GM21367 (cell line): ENCODE results near the gene ANKRD12.
"Not testable (repeated sequence)": the region's sequence is repeated elsewhere in the genome, so short reads cannot be mapped to it uniquely, and the experiment has no call there.

Source experiments
- ATAC-seq: cut with Tn5 transposase; IDR thresholded peaks from one replicate; pipeline ENCODE4 v1.9.1; 2021; ENCODE audit not compliant: unreplicated experiment

Gene ANKRD12

GRCh38 chr18:9226463-9226862 lies 89.9 kb downstream of the ANKRD12 start:
- no peak for ATAC-seq

GRCh38 chr18:9231852-9232486 lies 95.4 kb downstream of the ANKRD12 start:
- no peak for ATAC-seq

DNA sequence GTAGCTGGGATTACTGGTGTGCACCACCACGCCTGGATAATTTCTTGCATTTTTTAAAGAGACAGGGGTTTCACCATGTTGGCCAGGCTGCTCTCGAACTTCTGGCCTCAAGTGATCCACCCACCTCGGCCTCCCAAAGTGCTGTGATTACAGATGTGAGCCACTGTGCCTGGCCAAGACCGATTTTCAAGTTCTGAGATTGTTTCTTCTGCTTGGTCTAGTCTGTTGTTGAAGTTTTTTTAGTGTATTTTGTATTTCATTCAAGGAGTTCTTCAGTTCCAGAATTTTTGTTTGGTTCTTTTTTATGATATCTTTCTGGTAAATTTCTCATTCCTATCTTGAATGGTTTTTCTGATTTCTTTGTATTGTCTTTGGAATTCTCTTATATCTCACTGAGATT lies 96.4 kb downstream of the ANKRD12 start:
- no peak for ATAC-seq

DNA sequence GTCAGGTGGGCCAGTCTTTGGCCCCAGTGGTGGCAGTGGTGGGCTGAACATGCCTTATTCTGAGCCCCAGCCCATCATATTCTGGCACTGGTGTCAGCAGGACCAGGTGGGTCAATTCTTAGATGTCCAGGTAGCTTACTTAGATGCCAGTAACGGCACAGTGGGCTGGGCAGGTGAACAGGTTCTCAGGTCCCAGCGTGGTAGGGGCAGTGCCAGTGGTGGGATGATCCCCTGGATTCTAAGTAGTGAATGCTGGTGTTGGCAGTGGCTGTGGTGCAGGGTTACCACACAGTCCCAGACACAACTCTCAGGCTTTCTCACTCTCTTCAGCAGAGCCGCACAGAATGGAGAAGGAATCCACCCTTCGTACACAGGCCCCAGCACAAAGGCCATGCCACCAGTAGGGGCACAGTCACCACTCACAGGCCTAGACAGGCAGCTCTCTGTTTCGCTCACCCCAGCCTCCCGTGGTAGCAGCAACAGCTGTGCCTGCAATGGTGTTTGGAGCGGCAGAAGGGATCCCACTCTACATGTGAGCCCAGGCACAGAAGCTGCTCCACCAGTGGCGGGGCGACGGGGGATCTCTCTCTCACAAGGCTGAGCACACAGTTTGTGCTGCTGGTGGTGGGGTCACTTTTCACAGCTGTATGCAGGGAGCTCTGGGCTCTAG lies 97.3 kb downstream of the ANKRD12 start:
- no peak for ATAC-seq

DNA sequence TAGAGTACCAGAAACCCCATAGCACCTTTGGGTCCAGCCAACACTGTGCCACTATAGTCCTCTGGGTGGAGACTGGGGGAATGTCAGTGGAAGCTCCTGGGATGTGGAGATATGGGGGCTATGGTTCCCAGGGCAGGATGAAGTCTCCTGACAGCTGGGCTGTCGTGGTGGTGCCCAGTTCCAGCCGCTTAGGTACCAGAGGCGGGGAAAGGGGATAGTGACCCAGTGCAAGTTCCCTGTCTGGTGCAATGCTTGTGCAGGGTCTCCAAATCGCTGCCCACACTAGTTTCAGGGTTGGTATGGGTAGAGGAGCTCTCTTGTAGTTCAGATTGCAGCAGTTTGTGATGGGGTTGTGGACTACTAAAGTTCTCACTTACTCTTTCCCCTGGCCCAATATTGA lies 97.9 kb downstream of the ANKRD12 start:
- ATAC-seq, result no peak

GRCh38 chr18:9237981-9238380 lies 101.4 kb downstream of the ANKRD12 start:
- no peak for ATAC-seq

- no peak for ATAC-seq
Observed at GRCh38 chr18:9239720-9240119, 103.1 kb downstream of the ANKRD12 start.

DNA sequence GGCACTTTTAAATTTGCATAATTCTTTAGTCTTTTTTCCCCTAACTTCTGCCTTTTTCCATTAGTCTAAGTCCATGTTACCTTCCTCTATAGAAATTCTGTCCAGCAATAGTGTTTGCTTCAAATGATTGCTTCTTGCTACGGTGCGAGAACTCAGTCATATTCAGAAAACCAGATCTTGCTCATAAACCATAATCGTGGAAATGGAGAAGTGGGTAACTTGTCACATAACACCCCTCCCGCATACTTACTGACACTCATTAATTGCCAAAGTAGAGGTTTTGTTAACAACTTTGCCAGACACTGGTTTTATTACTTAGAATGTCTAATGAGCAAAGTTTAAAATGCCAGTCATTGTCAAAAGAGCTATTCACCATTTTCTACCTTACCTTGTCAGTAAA lies 103.7 kb downstream of the ANKRD12 start:
- no peak for ATAC-seq

DNA sequence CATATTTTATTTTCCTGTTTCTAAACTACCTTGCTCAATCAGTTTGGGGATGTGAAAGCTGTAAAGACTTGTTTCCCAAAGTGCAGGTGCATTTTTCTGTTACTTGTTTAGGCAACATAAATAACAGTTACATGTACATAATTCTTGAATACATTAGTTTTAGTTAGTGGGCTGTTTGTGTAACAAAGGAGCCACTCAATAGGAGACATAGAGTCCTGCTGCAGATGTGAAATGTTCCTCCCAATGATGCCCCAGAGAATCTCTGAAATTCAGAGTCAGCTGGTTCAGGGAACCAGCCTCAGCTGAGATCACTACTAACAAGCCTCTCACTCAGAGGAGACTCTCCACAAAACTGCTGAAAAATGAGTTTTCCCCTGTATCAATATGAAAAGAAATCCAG lies 106.4 kb downstream of the ANKRD12 start:
- no peak for ATAC-seq

GRCh38 chr18:9244376-9244775 lies 107.8 kb downstream of the ANKRD12 start:
- ATAC-seq, result no peak

- no peak for ATAC-seq
Observed at GRCh38 chr18:9248661-9249060, 112.1 kb downstream of the ANKRD12 start.

GRCh38 chr18:9249254-9249653 lies 112.7 kb downstream of the ANKRD12 start:
- ATAC-seq, result no peak

GRCh38 chr18:9259173-9259572 lies 122.6 kb downstream of the ANKRD12 start:
- ATAC-seq, result no peak

GRCh38 chr18:9260388-9261380 lies 124.1 kb downstream of the ANKRD12 start:
- ATAC-seq, result no peak

DNA sequence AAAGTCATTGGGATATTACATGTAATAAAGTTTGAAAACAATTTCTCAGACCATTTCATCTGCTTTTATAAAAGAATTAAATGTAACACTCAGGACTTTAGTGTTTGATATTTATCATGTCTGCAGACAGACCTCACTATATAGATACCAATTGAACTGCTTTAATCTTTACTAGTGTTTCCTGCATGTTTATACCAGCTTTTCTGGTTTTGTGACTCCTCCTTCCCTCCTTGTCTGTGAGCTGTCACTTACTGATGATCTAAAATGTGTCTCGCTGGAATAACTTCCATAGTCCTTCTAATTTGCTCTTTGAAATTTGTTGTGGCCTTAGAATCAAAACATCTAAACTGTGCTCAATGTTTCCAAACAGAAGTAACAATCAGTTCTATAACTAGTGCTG lies 126.7 kb downstream of the ANKRD12 start:
- ATAC-seq, result no peak

DNA sequence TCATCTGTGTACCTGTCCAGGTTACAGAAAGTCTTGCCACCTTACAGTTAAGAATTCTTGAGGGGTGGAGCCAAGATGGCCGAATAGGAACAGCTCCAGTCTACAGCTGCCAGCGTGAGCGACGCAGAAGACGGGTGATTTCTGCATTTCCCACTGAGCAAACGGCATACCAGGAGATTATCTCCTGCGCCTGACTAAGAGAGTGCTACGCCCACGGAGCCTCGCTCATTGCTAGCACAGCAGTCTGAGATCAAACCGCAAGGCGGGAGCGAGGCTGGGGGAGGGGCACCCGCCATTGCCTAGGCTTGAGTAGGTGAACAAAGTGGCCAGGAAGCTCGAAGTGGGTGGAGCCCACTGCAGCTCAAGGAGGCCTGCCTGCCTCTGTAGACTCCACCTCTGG lies 128.2 kb downstream of the ANKRD12 start:
- not testable (repeated sequence) for ATAC-seq

DNA sequence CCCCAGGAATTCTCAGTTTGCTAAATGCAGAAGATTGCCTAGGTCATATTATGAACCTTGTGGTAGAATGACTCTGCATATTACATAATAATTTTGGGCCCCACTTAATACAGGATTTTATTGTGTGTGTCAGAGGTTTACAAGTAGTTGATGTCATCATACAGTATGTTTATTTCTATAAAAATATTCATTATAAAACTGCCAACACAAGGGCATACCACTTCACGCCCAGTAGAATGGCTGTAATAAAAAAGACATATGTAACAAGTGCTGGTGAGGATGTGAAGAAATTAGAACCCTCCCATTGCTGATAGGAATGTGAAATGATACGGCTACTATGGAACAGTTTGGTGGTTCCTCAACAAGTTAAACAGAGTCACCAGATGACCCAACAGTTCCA lies 136.6 kb downstream of the ANKRD12 start:
- no peak for ATAC-seq

- ATAC-seq, result no peak
Observed at GRCh38 chr18:9275890-9276289, 139.3 kb downstream of the ANKRD12 start.

- ATAC-seq, result no peak
Observed at GRCh38 chr18:9278028-9278427, 141.4 kb downstream of the ANKRD12 start.

DNA sequence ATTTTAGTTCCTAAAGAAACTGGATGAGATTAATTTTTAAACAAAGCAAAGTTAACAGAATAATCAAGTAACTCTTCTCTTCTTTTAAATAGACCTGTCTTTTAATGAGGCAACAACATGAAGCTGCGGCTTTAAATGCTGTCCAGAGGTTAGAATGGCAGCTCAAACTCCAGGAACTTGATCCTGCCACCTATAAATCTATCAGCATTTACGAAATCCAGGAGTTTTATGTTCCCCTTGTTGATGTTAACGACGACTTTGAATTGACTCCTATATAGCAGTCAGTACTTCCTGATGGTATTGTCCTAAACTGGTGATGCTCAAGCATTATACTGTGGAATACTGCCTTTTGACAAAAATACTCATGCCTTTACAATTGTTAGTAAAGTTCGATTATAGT lies 144.3 kb downstream of the ANKRD12 start:
- ATAC-seq, result no peak

DNA sequence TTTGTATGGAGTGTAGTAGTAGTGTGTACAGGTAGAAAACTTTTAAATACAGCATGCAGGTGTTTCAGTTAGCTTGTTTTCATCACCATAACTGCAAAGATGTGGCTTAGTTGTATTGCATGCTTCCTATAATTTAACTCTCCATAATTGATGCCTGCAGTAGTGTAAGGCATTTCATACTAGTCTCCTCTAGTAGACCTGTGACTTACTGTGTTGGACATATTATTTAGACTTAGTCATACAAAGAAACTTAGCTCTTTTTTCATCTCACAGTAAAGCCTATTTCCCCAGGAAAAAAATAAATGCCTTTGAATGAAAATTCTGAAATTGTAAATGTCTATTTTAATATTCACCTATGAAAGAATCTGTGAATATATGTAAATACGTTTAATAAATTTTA lies 145.2 kb downstream of the ANKRD12 start:
- ATAC-seq, result no peak

DNA sequence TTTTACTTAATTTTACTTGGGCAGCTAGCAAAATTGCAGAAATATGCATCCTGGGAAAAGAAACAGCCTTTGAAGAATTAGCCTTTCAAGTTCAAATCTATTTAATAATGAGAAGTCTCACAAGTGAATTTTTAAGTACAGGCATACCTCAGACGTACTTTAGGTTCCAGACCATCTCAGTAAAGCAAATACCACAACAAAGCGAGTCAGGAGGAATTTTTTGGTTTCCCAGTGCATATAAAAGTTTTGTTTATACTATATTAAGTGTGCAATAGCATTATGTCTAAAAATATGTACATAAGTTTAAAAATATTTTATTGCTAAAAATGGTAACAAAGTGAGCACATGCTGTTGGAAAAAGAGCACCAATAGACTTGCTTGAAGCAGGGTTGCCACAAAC lies 147.2 kb downstream of the ANKRD12 start:
- ATAC-seq, result no peak
